HL-60 (cell line): ENCODE measurements around the gene FOLR3.

Source experiments
- GABPA ChIP-seq: IDR thresholded peaks from 2 replicates; pipeline ENCODE4 v1.6.1; 2012; ENCODE audit warnings: low read depth
- TF ChIP-seq, protein P1 (sequence below): IDR thresholded peaks from one replicate; pipeline ENCODE4 v1.5.1; 2011; ENCODE audit warnings: low read length, control low read depth, inconsistent platforms; ENCODE audit not compliant: insufficient read depth
- TF ChIP-seq, protein P2 (sequence below): IDR thresholded peaks from 2 replicates; pipeline ENCODE4 v1.6.1; 2012; ENCODE audit warnings: low read depth; ENCODE audit not compliant: insufficient replicate concordance

DNA sequence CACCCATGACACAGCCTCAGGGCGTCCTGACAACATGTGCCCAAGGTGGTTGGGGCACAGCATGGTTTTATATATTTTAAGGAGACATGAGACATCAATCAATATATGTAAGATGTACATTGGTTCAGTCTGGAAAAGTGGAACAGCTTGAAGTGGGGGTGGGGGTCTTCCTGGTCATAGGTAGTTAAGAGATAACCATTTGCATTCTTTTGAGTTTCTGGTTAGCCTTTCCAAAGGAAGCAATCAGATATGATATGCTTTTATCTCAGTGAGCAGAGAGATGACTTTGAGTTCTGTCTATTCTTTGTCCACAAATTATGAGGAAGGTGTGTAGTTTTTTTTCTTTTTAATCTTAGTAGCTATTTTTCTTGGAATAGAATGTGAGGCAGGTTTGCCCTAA is 12.9 kb upstream of the FOLR3 start:
- TF ChIP-seq, protein P1, sequence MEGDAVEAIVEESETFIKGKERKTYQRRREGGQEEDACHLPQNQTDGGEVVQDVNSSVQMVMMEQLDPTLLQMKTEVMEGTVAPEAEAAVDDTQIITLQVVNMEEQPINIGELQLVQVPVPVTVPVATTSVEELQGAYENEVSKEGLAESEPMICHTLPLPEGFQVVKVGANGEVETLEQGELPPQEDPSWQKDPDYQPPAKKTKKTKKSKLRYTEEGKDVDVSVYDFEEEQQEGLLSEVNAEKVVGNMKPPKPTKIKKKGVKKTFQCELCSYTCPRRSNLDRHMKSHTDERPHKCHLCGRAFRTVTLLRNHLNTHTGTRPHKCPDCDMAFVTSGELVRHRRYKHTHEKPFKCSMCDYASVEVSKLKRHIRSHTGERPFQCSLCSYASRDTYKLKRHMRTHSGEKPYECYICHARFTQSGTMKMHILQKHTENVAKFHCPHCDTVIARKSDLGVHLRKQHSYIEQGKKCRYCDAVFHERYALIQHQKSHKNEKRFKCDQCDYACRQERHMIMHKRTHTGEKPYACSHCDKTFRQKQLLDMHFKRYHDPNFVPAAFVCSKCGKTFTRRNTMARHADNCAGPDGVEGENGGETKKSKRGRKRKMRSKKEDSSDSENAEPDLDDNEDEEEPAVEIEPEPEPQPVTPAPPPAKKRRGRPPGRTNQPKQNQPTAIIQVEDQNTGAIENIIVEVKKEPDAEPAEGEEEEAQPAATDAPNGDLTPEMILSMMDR: no peak
- no peak for TF ChIP-seq GABPA
- TF ChIP-seq, protein P2, sequence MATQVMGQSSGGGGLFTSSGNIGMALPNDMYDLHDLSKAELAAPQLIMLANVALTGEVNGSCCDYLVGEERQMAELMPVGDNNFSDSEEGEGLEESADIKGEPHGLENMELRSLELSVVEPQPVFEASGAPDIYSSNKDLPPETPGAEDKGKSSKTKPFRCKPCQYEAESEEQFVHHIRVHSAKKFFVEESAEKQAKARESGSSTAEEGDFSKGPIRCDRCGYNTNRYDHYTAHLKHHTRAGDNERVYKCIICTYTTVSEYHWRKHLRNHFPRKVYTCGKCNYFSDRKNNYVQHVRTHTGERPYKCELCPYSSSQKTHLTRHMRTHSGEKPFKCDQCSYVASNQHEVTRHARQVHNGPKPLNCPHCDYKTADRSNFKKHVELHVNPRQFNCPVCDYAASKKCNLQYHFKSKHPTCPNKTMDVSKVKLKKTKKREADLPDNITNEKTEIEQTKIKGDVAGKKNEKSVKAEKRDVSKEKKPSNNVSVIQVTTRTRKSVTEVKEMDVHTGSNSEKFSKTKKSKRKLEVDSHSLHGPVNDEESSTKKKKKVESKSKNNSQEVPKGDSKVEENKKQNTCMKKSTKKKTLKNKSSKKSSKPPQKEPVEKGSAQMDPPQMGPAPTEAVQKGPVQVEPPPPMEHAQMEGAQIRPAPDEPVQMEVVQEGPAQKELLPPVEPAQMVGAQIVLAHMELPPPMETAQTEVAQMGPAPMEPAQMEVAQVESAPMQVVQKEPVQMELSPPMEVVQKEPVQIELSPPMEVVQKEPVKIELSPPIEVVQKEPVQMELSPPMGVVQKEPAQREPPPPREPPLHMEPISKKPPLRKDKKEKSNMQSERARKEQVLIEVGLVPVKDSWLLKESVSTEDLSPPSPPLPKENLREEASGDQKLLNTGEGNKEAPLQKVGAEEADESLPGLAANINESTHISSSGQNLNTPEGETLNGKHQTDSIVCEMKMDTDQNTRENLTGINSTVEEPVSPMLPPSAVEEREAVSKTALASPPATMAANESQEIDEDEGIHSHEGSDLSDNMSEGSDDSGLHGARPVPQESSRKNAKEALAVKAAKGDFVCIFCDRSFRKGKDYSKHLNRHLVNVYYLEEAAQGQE: no peak
